OCI-LY1 (cell line): Measurements from ENCODE around the gene CBX7.

Experiments
- H2AFZ ChIP-seq: fragments of 200-600 bp; sonication (generic), shearing (Covaris generic); 2 replicates; pipeline ENCODE4 v1.6.0; 2014; ENCODE audit warnings: antibody characterized with exemption, mild to moderate bottlenecking, low read length
- H3F3A ChIP-seq: fragments of 200-600 bp; sonication (generic), shearing (Covaris generic); 2 replicates; pipeline ENCODE4 v1.6.0; 2014; ENCODE audit warnings: mild to moderate bottlenecking, antibody characterized with exemption, low read length, moderate library complexity; ENCODE audit not compliant: insufficient read depth
- H3K27ac ChIP-seq: fragments of 200-600 bp; sonication (generic); 2 replicates; pipeline ENCODE4 v1.5.1; 2014; ENCODE audit warnings: low read length, mixed run types, mild to moderate bottlenecking, low read depth; ENCODE audit not compliant: poor library complexity, severe bottlenecking
- H3K27me3 ChIP-seq: fragments of 200-600 bp; sonication (generic); 2 replicates; pipeline ENCODE4 v1.6.0; 2014; ENCODE audit warnings: antibody characterized with exemption, mild to moderate bottlenecking, low read length, moderate library complexity; ENCODE audit not compliant: insufficient read depth
- H3K36me3 ChIP-seq: fragments of 200-600 bp; sonication (generic); 2 replicates; pipeline ENCODE4 v1.6.1; 2014; ENCODE audit warnings: mild to moderate bottlenecking, antibody characterized with exemption, low read length, moderate library complexity, mixed read lengths; ENCODE audit not compliant: insufficient read depth
- H3K4me1 ChIP-seq: fragments of 200-600 bp; sonication (generic); 2 replicates; pipeline ENCODE4 v1.5.1; 2014; ENCODE audit warnings: mild to moderate bottlenecking, low read length, moderate library complexity; ENCODE audit not compliant: insufficient read depth, severe bottlenecking
- H3K4me2 ChIP-seq: fragments of 200-600 bp; sonication (generic), shearing (Covaris generic); 2 replicates; pipeline ENCODE4 v1.6.1; 2014; ENCODE audit warnings: low read length
- H3K4me3 ChIP-seq: fragments of 200-600 bp; sonication (generic); 2 replicates; pipeline ENCODE4 v1.5.1; 2014; ENCODE audit warnings: low read length, low read depth, mild to moderate bottlenecking, mixed read lengths; ENCODE audit not compliant: poor library complexity, severe bottlenecking
- H3K79me2 ChIP-seq: fragments of 200-600 bp; shearing (Covaris generic); 2 replicates; pipeline ENCODE4 v1.6.1; 2016; ENCODE audit warnings: mixed run types, low read length, mixed read lengths; ENCODE audit not compliant: insufficient read depth
- H3K9ac ChIP-seq: fragments of 200-600 bp; sonication (generic), shearing (Covaris generic); 2 replicates; pipeline ENCODE4 v1.6.1; 2014; ENCODE audit warnings: mild to moderate bottlenecking, low read length, mixed read lengths
- H3K9me2 ChIP-seq: fragments of 200-600 bp; sonication (generic), shearing (Covaris generic); 2 replicates; pipeline ENCODE4 v1.6.1; 2014; ENCODE audit warnings: low read depth, mild to moderate bottlenecking, low read length, mixed read lengths
- H3K9me3 ChIP-seq: fragments of 200-600 bp; shearing (Covaris generic); 2 replicates; pipeline ENCODE4 v1.6.1; 2014; ENCODE audit warnings: low read length, mixed read lengths
- H4K20me1 ChIP-seq: fragments of 200-600 bp; sonication (generic), shearing (Covaris generic); 2 replicates; pipeline ENCODE4 v1.6.0; 2016; ENCODE audit warnings: mild to moderate bottlenecking, low read length; ENCODE audit not compliant: insufficient read depth
- EZH2 ChIP-seq: fragments of 200-600 bp; sonication (generic), shearing (Covaris generic); IDR thresholded peaks from 2 replicates; pipeline ENCODE4 v1.8.0; 2017; ENCODE audit warnings: borderline replicate concordance, mixed run types, mild to moderate bottlenecking, antibody characterized with exemption, low read length, moderate library complexity, mixed read lengths
- TF ChIP-seq, protein P1 (sequence below): fragments of 200-600 bp; sonication (generic), shearing (Covaris generic); IDR thresholded peaks from 2 replicates; pipeline ENCODE4 v1.5.1; 2017; ENCODE audit warnings: mild to moderate bottlenecking, antibody characterized with exemption, low read length, moderate library complexity, mixed read lengths

The CBX7 gene

DNA sequence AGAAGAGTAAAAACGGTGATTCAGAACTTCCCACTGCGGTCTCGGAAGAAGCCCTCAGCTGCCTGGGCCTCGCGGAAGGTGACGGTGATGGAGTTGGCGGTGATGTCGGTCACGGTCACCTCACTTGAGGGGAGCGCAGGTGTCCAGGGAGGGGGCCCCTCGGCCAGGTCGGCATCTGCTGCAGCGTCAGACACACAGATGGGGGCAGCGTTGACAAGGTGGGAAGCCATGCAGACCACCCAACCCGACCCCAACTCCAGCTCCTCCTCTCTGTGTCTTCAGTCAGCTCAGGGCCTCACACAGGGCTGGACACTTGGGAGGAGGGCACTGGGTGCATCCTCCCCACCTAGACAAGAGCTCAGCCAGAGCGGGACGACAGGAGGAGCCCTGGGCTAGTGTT lies 18.6 kb downstream of the CBX7 start:
- H4K20me1 ChIP-seq = no peaks in the 10 kb centered on the region
- no peaks in the 10 kb centered on the region for H3K4me1 ChIP-seq
- no peak overlapping the region for H3K4me3 ChIP-seq
- no peak overlapping the region for H3K4me2 ChIP-seq
- no peaks in the 10 kb centered on the region for H3K79me2 ChIP-seq
- no peak overlapping the region for H3K9ac ChIP-seq
- no peaks in the 10 kb centered on the region for H3K9me3 ChIP-seq
- H3K36me3 ChIP-seq = peaks cover 8% of the 10 kb centered on the region; the same call in 1 of the 2 replicates
- no peaks in the 10 kb centered on the region for H3F3A ChIP-seq
- H2AFZ ChIP-seq = no peak overlapping the region
- no peaks in the 10 kb centered on the region for H3K9me2 ChIP-seq
- no peak overlapping the region for H3K27ac ChIP-seq
- TF ChIP-seq, protein P1, sequence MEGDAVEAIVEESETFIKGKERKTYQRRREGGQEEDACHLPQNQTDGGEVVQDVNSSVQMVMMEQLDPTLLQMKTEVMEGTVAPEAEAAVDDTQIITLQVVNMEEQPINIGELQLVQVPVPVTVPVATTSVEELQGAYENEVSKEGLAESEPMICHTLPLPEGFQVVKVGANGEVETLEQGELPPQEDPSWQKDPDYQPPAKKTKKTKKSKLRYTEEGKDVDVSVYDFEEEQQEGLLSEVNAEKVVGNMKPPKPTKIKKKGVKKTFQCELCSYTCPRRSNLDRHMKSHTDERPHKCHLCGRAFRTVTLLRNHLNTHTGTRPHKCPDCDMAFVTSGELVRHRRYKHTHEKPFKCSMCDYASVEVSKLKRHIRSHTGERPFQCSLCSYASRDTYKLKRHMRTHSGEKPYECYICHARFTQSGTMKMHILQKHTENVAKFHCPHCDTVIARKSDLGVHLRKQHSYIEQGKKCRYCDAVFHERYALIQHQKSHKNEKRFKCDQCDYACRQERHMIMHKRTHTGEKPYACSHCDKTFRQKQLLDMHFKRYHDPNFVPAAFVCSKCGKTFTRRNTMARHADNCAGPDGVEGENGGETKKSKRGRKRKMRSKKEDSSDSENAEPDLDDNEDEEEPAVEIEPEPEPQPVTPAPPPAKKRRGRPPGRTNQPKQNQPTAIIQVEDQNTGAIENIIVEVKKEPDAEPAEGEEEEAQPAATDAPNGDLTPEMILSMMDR = no peak
- TF ChIP-seq EZH2 = no peak
- peaks cover under 1% of the 10 kb centered on the region; the same call in 1 of the 2 replicates for H3K27me3 ChIP-seq

DNA sequence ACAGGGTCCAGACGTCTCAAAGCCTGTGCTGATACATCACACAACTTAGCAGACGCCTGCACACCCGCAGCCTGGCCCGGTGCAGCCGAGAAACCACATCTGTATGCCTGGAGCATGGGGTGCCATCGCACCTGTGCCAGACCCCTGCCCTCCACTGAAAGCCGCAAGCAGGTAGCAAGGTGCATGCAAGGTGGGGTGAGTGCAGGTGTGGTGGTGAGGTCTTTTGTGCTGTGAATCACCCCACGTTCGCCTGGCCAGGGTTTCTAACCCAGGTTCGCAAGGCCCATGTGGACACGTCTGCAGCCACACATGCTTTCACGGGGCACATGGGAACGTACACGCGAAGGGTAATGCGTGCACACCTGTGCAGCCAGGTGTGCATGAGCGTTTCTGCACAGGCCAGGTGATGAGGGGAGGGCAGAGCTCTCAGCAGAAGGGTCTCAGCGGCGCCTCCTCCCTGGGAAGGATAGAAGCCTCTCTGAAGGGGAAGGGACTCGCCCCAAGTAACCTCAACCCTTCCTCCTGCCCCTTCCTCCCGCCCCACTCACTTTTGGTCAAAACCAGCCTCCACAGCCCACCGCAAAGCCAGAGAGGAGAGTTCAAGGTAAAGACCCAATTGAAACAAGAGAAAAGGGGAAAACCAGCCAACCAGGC lies 19.5 kb downstream of the CBX7 start:
- Histone ChIP-seq H3K9me3 (no peaks in the 10 kb centered on the region), H3K27ac (no peak overlapping the region), H4K20me1 (no peaks in the 10 kb centered on the region), H3K4me2 (no peak overlapping the region), H3F3A (no peaks in the 10 kb centered on the region), H3K9me2 (no peaks in the 10 kb centered on the region), H3K36me3 (peaks cover 8% of the 10 kb centered on the region; the same call in 1 of the 2 replicates), H3K4me1 (no peaks in the 10 kb centered on the region), H3K9ac (no peak overlapping the region), H3K4me3 (no peak overlapping the region), H3K79me2 (no peaks in the 10 kb centered on the region), H3K27me3 (peaks cover 4% of the 10 kb centered on the region; the same call in 1 of the 2 replicates), H2AFZ (no peak overlapping the region)
- no peak for TF ChIP-seq EZH2
- TF ChIP-seq, protein P1 = no peak

DNA sequence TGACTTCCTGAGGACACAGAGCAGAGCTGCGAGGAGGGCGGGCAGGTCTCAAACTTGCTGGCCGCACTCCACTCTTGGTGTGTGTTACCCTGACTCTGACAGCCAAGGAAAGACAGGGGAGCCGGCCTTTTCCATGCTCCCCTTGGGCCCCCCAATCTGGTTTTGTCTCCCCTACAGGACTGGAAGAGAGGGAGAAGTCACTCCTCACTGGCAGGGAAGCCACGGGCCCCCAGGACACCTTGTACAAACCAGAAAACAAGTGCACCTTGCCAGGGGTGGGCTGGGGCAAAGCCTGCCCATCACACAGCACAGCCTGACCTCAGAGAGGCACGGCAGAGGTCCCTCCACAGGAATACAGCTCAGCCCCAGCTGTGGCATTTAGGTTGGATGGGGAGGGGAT lies 20.2 kb downstream of the CBX7 start:
- H4K20me1 ChIP-seq = no peaks in the 10 kb centered on the region
- H3F3A ChIP-seq = no peaks in the 10 kb centered on the region
- peaks cover 8% of the 10 kb centered on the region; the same call in 1 of the 2 replicates for H3K36me3 ChIP-seq
- H3K9ac ChIP-seq = no peak overlapping the region
- no peaks in the 10 kb centered on the region for H3K4me1 ChIP-seq
- H3K4me3 ChIP-seq = no peak overlapping the region
- no peaks in the 10 kb centered on the region for H3K79me2 ChIP-seq
- TF ChIP-seq, protein P1 = no peak
- TF ChIP-seq EZH2 = no peak
- H3K4me2 ChIP-seq = no peak overlapping the region
- H3K9me2 ChIP-seq = no peaks in the 10 kb centered on the region
- H3K27ac ChIP-seq = no peak overlapping the region
- no peak overlapping the region for H2AFZ ChIP-seq
- H3K27me3 ChIP-seq = peaks cover 4% of the 10 kb centered on the region; the same call in 1 of the 2 replicates
- no peaks in the 10 kb centered on the region for H3K9me3 ChIP-seq
